Stimulated activated CD8-positive, alpha-beta memory T cell treated with anti-CD3 and anti-CD28 coated beads, Interleukin-12 subunit alpha, Interleukin-12 subunit beta, amount 100 ng/mL, for 24 hours (primary cell): ENCODE measurements around the gene MARVELD2.

Experiments
- DNase-seq: peaks from one replicate; pipeline ENCODE4 v3.0.0-alpha.2; 2020; ENCODE audit errors: extremely low read depth

MARVELD2 gene

GRCh38 chr5:69493396-69494133, 78.6 kb downstream of the MARVELD2 start:
- no peak for DNase-seq
